Esophagus muscularis mucosa (tissue), 3 donors: ENCODE results near the gene CCDC183.

Experiments
- CTCF ChIP-seq, 3 experiments: fragments of 200-600 bp in 2 of 3; fragments of 450-650 bp in 1 of 3; sonication (generic) in 2 of 3; IDR thresholded peaks; one replicate each; pipeline ENCODE4 v1.5.1; 2017 to 2019; ENCODE audit warnings: antibody characterized with exemption in 3 of 3, mild to moderate bottlenecking in 2 of 3, moderate library complexity in 1 of 3
- POLR2AphosphoS5 ChIP-seq, 2 donors: sonication (generic); formaldehyde crosslinking; IDR thresholded peaks; one replicate each; pipeline ENCODE4 v1.6.1; 2017; ENCODE audit warnings: antibody characterized with exemption in 2 of 2

GRCh38 chr9:136820971-136821825 is 25.1 kb downstream of the CCDC183 start:
- TF ChIP-seq CTCF (IDR thresholded peaks at IDR 0.05) (no peak), POLR2AphosphoS5 (IDR thresholded peaks at IDR 0.05) (no peak)
